Measurements from ENCODE around the gene FBN1.

The FBN1 gene

DNA sequence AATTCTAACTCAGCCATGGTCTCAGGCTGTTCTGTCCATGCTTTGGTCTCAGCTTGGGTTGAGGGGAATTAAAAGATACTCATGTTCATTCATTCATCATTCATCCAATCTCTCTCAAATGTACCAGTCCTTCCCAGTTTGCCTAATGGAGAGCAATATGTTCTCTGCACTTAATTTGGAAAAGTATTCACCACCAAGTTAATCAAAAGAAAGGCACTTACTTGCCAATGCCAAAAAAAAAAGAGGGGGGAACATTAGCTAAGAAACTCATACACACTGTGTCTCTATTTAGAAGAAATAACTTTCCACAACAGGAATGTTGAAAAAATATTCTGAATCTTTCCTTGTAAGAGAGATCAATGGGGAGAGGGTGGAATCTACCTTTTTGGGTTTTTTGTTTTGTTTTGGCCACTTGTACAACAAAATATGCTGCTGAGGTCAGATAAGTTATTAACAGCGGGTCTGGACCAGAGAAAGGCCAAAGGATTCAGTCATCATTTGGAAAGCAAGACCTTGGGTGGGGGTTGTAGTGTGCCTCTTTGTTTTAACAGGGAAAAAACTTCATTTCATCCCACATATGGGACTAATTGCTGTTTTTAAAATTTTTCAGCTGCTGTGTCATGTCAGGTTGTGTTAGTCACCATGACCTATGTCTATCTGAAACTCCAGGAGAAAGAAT, 152.3 kb downstream of the FBN1 start:
- TF ChIP-seq, protein P1, sequence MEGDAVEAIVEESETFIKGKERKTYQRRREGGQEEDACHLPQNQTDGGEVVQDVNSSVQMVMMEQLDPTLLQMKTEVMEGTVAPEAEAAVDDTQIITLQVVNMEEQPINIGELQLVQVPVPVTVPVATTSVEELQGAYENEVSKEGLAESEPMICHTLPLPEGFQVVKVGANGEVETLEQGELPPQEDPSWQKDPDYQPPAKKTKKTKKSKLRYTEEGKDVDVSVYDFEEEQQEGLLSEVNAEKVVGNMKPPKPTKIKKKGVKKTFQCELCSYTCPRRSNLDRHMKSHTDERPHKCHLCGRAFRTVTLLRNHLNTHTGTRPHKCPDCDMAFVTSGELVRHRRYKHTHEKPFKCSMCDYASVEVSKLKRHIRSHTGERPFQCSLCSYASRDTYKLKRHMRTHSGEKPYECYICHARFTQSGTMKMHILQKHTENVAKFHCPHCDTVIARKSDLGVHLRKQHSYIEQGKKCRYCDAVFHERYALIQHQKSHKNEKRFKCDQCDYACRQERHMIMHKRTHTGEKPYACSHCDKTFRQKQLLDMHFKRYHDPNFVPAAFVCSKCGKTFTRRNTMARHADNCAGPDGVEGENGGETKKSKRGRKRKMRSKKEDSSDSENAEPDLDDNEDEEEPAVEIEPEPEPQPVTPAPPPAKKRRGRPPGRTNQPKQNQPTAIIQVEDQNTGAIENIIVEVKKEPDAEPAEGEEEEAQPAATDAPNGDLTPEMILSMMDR (IDR thresholded peaks at IDR 0.05) = no peak

DNA sequence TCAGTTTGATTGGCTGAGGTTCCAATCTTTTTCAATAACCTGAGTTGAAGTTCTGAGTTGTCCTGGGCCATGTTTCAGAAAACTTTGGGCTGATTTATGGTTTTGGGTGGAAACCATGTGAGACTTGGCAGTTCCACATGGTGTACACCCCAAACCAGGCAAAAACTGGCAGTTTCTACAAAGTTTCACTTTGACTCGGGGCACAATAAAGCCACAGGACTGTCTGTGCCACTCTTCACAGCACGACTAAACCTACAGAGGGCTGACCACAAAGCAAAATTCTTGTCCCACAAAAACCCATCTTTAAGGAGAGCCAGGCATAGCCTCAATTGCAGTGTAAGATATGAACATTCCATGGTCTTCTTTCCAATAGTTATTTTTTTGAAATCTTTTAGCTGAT, 159.3 kb downstream of the FBN1 start:
- TF ChIP-seq, protein P1 (IDR thresholded peaks at IDR 0.05) = no peak

DNA sequence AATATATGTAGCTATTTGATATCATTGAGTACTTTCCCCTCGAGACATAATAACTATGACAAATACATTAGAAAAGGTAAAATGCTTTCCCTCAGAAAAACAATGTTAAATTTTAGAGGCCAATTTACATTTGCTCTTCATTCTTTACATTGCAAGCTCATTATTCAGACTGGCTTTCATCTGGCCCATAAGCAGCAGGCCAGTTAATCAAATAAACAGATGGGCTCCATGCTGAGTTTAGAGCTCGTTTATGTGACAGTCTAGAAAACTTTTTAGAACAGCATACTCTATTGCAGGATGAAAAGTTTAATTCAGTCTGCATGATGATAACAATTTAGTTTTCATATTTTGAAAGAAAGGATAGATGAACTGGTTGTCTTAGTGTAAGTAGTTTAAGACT, 163.7 kb downstream of the FBN1 start:
- TF ChIP-seq, protein P1 (IDR thresholded peaks at IDR 0.05) = no peak

DNA sequence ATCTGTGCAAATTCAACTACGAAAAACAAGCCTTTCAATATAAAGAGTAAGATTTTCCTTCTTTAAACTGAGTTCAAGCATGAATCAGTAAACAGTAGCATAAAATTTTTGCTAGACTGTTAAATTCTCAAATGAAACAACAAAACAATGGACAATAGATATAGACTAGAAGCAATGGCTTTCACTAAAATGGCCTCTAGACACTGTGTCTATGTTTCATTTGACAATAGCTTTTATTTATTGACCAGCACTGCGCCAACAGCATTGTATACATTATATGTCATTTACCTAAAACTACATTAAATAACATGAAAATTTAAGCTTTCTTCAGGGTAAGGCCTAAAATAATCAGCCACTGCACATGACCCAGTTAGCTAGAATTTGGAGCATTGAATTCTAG, 165.8 kb downstream of the FBN1 start:
- TF ChIP-seq, protein P1 (IDR thresholded peaks at IDR 0.05) = no peak

DNA sequence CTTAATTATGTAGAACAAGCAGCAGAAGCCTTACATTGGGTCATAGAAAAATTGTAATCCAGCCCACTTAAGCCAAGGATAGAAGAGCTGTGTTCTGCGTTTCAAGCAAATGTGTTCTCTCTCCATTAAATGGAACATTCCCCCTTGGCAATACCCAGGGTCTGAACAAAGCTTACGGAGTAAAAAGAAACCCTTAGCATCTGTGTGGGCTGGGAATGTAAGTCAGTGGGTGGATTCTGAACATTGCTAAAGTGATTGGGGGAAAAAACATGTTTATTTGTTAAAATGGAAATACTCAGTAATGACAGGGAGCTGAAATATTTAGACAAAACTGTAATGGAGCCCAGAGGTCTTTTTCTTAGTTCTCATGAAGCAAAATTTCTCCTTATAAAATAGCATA, 166.9 kb downstream of the FBN1 start:
- TF ChIP-seq, protein P1 (IDR thresholded peaks at IDR 0.05) = no peak

DNA sequence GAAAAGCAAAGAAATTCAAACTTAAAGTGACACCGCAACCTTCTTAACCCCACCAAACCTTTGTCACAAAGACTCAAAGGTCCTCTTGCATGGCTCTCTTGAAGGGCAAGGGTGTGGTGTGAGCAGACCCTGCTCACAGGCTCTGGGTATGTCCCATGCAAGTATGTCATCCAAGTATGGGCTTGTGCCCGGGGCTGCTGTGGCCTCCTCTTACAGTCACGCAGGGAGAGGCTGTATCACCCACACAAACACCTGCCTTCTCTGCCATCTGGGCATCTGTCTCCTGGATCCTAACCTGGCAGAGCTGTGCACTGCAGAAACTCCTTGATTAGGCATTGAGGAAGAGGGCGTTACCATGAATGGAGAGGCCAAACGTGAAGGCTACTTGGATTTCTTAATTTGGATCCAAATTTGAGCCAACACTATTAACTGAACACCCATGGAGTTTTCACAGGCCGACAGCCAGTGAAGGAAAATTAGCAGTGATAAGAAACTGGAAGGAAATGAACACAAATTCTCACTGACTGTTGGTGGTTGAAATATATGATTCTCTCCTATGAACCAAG, 167.6 kb downstream of the FBN1 start:
- TF ChIP-seq, protein P1 (IDR thresholded peaks at IDR 0.05) = no peak

DNA sequence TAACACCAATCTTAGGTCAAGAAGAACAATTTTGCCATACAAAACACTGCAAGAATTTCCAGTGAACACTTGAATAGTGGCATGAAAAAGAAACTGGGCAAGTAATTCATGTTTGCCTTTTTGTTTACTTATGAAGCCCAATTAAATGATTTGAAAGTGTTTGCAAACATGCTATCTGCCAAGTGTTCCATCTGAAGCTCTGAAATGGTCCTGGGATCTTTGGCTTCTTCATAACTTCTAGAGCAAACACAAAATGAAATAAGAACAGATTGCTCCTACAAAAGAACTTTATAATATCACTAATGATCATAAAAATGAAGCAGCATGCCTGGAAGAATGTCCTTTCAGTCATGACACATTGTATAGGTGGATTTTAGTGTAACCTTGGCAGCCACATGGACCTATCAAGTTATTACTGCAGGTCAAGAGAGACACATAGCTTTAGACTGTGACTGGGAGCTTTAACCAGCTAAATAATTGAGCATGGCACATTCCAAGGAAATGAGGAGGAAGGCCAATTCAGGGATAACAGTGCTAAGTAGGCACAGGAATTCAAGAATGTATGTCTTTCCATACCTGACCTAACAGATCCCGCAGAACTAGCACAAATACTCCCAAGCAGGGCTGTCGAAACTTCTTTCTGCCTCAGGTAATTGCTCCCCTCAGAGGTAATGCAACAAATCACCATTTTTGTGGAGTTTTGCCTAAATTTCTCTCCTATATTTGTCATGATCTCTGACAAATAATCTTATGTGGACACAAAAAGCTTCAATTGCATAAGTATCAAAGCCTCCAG, 169.7 kb downstream of the FBN1 start:
- TF ChIP-seq, protein P1 (IDR thresholded peaks at IDR 0.05) = no peak

All from LNCAP (cell line).